ENCODE results near the gene TTLL8.

The TTLL8 gene

GRCh38 chr22:50085211-50085972 lies 27.3 kb upstream of the TTLL8 start, which contains the start of gene MLC1:
MLC1 (minus strand) TSS chr22:50085426; CDS start chr22:50084902, 524 bp downstream.
- Histone ChIP-seq H3K4me3 (ENCODE audit: low read length) (no peak within 1 kb of the TSS), H3K9me3 (replicated peaks; ENCODE audit: insufficient read depth, low read length) (no peaks in the 10 kb centered on the region), H3K9me2 (replicated peaks; ENCODE audit: insufficient read depth, low read length) (no peaks in the 10 kb centered on the region), H3K36me3 (replicated peaks; ENCODE audit: insufficient read depth, low read length) (no peaks in the 10 kb centered on the region), H2AFZ (ENCODE audit: low read length) (no peak within 1 kb of the TSS), H3K27ac (ENCODE audit: low read length) (no peak within 1 kb of the TSS), H3K79me2 (ENCODE audit: low read length) (no peaks in the 10 kb centered on the region), H4K20me1 (ENCODE audit: insufficient read depth, low read length) (no peaks in the 10 kb centered on the region), H3K9ac (ENCODE audit: low read length) (no peak within 1 kb of the TSS), H3F3A (ENCODE audit: insufficient read depth, low read length) (no peaks in the 10 kb centered on the region), H3K4me2 (ENCODE audit: low read depth, low read length) (no peak within 1 kb of the TSS; the same call in 1 of the 2 replicates), H3K4me1 (ENCODE audit: low read length) (peaks cover 4% of the 10 kb centered on the region; the same call in 1 of the 2 replicates), H3K27me3 (replicated peaks; ENCODE audit: insufficient read depth, low read length) (peaks cover 43% of the 10 kb centered on the region)
- TF ChIP-seq CTCF (IDR thresholded peaks at IDR 0.05; ENCODE audit: low read length) (no peak), EZH2 (optimal IDR thresholded peaks at IDR 0.05; ENCODE audit: low read depth, low read length) (no peak), EZH2phosphoT487 (IDR thresholded peaks at IDR 0.05; ENCODE audit: low read length) (no peak)
- no peak for DNase-seq

- Histone ChIP-seq H3K9me3 (replicated peaks; ENCODE audit: insufficient read depth, low read length) (no peaks in the 10 kb centered on the region), H3K27ac (ENCODE audit: low read length) (no peak overlapping the region), H3F3A (ENCODE audit: insufficient read depth, low read length) (no peaks in the 10 kb centered on the region), H3K4me1 (ENCODE audit: low read length) (peaks cover 4% of the 10 kb centered on the region; the same call in 1 of the 2 replicates), H3K4me2 (ENCODE audit: low read depth, low read length) (no peak overlapping the region; the same call in 1 of the 2 replicates), H3K27me3 (replicated peaks; ENCODE audit: insufficient read depth, low read length) (peaks cover 51% of the 10 kb centered on the region), H3K4me3 (ENCODE audit: low read length) (no peak overlapping the region), H3K79me2 (ENCODE audit: low read length) (no peaks in the 10 kb centered on the region), H3K36me3 (replicated peaks; ENCODE audit: insufficient read depth, low read length) (no peaks in the 10 kb centered on the region), H2AFZ (ENCODE audit: low read length) (no peak overlapping the region), H3K9me2 (replicated peaks; ENCODE audit: insufficient read depth, low read length) (no peaks in the 10 kb centered on the region), H4K20me1 (ENCODE audit: insufficient read depth, low read length) (no peaks in the 10 kb centered on the region), H3K9ac (ENCODE audit: low read length) (no peak overlapping the region)
- DNase-seq: no peak
- TF ChIP-seq CTCF (IDR thresholded peaks at IDR 0.05; ENCODE audit: low read length) (no peak), EZH2phosphoT487 (IDR thresholded peaks at IDR 0.05; ENCODE audit: low read length) (no peak), EZH2 (optimal IDR thresholded peaks at IDR 0.05; ENCODE audit: low read depth, low read length) (no peak)
These were observed 26.5 kb upstream of the TTLL8 start for GRCh38 chr22:50084614-50085021.

GRCh38 chr22:50084080-50084477 lies 26.0 kb upstream of the TTLL8 start:
- Histone ChIP-seq H3K4me2 (ENCODE audit: low read depth, low read length) (no peak overlapping the region), H2AFZ (ENCODE audit: low read length) (no peak overlapping the region), H3K79me2 (ENCODE audit: low read length) (no peaks in the 10 kb centered on the region), H3K4me1 (ENCODE audit: low read length) (peaks cover 4% of the 10 kb centered on the region; the same call in 1 of the 2 replicates), H3K36me3 (replicated peaks; ENCODE audit: insufficient read depth, low read length) (no peaks in the 10 kb centered on the region), H3K9me3 (replicated peaks; ENCODE audit: insufficient read depth, low read length) (no peaks in the 10 kb centered on the region), H3K27me3 (replicated peaks; ENCODE audit: insufficient read depth, low read length) (peaks cover 50% of the 10 kb centered on the region), H3K9me2 (replicated peaks; ENCODE audit: insufficient read depth, low read length) (no peaks in the 10 kb centered on the region), H3K4me3 (ENCODE audit: low read length) (no peak overlapping the region), H4K20me1 (ENCODE audit: insufficient read depth, low read length) (no peaks in the 10 kb centered on the region), H3F3A (ENCODE audit: insufficient read depth, low read length) (no peaks in the 10 kb centered on the region), H3K27ac (ENCODE audit: low read length) (no peak overlapping the region), H3K9ac (ENCODE audit: low read length) (no peak overlapping the region)
- no peak for DNase-seq
- TF ChIP-seq EZH2phosphoT487 (IDR thresholded peaks at IDR 0.05; ENCODE audit: low read length) (no peak), EZH2 (optimal IDR thresholded peaks at IDR 0.05; ENCODE audit: low read depth, low read length) (no peak), CTCF (IDR thresholded peaks at IDR 0.05; ENCODE audit: low read length) (no peak)
